DMS114 treated with DMSO at 0.1 percent for 48 hours (cell line): Measurements from ENCODE around the gene NCOA7.
"Not testable (repeated sequence)": the region's sequence is repeated elsewhere in the genome, so short reads cannot be mapped to it uniquely, and the experiment has no call there.

ENCODE experiments used
- DNase-seq: peaks from one replicate; lab custom pipeline; 2025; ENCODE audit not compliant: unreplicated experiment; lab: John Stamatoyannopoulos, UW

The NCOA7 gene

GRCh38 chr6:125918230-125918629 lies 127.5 kb downstream of the NCOA7 start:
- DNase-seq, result no peak

DNA sequence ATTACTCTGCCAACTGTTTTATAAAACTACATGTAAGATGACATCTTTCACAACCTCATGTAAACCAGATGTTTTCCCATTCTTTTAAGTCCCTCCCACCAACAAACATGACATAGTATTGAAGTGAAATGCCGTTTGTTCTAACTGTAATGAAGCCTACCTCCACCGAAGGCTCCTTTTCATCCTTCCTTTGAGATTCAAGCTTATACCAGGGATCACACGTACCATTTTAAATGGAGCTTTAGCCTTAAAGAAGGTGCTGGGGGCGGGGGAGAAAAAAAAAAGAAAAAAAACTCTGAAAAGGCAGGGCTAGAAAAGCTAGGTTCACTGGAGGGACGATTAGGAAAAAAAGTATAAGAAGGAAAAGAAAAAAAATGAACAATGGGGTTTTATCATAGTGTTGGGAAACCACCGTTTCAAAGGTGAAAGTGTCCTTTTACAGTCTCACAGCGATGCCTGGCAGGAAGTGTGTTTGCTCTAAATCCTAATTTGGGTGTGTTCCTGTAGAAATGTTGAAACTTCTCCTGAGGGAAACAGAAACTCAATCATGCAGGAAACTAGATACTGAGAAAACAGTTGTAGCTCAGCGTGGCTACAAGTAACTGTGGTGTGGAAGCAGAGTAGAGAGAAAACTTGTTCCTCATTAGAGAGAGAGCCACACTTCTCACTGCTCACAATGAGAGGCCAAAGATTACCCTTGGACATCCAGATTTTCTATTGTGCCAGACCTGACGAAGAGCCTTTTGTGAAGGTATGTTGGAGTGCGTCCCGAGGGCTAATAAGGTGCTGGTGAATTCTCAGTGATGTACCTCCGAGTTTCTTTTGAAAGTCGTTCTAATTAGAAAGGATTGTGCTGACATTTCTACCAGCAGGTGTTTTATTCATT lies 128.2 kb downstream of the NCOA7 start:
- DNase-seq, result no peak

DNA sequence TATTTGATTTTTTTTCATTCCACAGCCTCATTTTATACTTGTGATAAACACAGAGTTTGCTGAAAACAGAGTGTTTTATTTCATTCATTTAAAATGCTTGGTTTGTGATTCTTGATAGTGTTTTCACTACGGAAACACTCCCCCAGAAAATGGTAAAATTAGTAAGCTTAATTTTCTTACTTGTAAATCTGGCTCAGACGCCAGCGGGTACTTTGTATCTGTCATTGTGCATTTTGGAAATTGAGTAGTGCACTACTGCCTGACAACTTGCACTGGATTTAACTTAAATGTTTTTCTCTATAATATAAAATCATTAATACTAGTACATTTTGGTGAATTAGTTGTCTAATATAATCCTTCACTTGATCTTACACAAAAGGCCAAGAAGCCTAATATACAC lies 128.9 kb downstream of the NCOA7 start:
- no peak for DNase-seq

DNA sequence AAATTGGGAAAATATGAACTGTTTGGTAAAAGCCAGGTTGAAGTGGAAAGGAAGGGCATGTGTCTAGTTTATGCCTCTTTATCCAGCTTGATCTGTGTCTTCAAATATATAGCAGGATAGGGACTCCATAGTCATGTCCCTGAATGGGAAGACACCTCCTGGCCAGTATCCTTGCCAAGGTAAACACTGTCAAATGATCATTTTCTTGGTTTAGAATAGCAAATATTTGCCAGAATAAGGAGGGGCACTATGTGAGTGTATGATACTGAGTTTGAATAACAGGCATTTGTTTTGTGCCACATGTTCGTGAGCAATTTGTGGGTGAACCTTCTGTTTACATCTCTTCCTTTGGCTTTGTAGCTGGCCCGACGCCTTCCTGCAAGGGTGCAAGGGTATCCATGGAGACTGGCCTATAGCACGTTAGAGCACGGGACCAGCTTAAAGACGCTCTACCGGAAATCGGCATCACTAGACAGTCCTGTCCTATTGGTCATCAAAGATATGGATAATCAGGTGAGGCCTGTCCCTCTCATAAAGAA lies 131.6 kb downstream of the NCOA7 start:
- no peak for DNase-seq

- no peak for DNase-seq
These were observed 132.7 kb downstream of the NCOA7 start for GRCh38 chr6:125923366-125923877.

- DNase-seq, result no peak
These were observed 133.4 kb downstream of the NCOA7 start for GRCh38 chr6:125924169-125924568.

- DNase-seq, result no peak
These were observed 134.1 kb downstream of the NCOA7 start for GRCh38 chr6:125924697-125925358.

DNA sequence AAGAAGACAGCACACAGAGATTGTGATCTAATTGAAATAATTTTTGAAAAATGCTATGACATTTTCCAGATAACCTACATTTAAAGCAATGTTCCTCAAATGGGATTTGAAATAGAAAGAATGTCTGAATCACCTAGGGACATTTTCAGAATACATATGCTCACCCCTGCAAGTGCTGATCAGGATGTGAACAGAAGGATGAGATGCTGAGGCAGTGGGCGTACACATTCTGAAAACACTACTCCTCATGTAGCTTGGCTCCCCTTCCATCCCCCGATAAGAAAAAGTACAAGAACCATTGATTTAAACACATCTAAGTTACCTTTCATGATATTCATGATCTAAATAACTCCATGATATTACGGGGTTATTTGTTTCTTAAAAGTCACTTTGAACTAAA lies 136.0 kb downstream of the NCOA7 start:
- DNase-seq, result no peak

DNA sequence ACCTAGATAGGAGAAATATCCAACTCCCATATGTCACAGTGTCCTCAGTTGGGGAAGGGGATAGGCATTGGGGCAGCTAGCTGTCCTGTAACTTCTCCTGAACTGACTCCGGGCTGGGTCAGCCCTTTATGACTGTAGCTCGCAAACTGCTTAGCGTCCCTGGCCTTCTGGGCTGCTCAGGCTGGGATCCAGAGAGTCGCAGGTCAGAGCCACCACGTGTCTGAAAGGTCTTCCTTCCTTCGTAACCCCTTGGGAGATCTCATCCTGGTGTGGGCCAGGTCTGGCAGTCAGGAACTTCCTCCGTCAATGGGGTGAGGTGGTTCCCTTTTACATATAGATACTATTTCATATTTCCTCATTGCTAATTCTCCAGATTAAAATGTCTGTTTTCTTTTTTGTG lies 137.0 kb downstream of the NCOA7 start:
- DNase-seq, result no peak

GRCh38 chr6:125930765-125931418 lies 140.1 kb downstream of the NCOA7 start:
- no peak for DNase-seq

- no peak for DNase-seq
These were observed 141.1 kb downstream of the NCOA7 start for GRCh38 chr6:125931733-125932450.

- DNase-seq, result no peak
These were observed 141.7 kb downstream of the NCOA7 start for GRCh38 chr6:125932451-125932795.

GRCh38 chr6:125935520-125935919 lies 144.8 kb downstream of the NCOA7 start:
- not testable (repeated sequence) for DNase-seq

- DNase-seq, result no peak
These were observed 148.3 kb downstream of the NCOA7 start for GRCh38 chr6:125939026-125939425.

DNA sequence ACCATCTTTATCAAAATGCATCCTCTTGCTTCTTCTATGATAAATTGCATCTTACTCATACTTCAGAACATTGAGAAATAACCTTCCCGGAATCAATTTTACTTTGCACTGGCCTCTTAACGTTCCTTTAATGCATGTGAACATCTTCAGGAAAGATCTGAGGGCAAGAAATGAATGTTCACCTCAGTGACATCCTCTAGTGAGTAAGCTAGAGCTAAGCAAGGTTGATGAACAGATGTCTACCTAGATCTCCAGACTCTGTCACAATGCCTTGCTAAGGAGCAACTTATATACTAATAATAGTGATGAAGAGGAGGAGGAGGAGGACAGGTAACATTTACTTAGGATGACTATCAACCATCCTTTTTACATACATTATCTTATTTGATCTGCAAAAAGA lies 149.0 kb downstream of the NCOA7 start:
- no peak for DNase-seq

- DNase-seq, result no peak
These were observed 149.7 kb downstream of the NCOA7 start for GRCh38 chr6:125940247-125941041.

- DNase-seq, result no peak
These were observed 152.1 kb downstream of the NCOA7 start for GRCh38 chr6:125942672-125943527.

DNA sequence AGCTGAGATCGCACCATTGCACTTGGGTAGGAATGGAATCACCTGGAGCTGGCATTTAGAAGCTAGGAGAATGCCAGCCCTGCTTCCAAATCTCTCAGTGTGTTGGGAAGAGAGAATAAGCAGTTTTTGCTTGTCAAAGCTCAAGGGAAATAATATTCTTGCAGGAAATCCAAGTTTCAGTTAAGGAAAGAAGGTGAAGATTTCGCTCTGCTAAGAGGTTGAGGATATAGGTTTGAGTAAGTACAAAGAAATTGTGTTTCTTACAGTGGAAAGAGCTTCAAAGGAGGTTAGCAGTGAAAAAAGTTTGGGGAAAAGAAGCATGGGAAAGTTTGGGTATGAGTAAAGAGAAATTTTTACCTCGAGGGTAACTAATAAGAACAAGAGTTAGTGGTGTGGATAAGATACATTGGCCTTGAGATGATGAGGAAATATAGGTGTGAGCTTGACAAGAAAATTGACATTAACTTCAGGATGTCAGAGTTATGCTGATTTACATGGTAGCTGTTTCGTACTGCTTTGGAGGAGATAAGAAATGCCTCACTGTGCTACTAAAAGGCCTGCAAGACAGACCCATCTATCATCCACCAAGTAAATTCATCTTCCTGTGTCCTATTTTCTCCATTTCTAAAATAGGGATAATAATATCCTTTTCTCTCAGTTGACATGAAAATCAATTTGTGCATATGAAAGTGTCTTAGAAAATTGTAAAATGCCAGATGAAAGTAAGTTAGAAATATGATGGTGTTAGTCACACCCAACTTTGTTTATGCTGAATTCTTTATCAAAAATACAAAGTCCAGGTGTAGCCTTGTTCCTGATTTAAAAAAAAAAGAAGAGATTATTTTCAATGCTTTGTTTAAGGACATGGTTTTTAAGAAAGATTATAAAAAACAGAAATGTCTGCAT lies 153.0 kb downstream of the NCOA7 start:
- no peak for DNase-seq
